ENCODE results near the gene HIVEP3. TPM values are rescaled to one million over a fixed set of nuclear protein-coding genes. Genes with fewer than 3 reads are reported as not detected.

HIVEP3 gene
- polyA plus RNA-seq, 1 donor (not counting 4 experiments of a cell fraction or from before 2014, with no cell fraction given), result 1.1 TPM

DNA sequence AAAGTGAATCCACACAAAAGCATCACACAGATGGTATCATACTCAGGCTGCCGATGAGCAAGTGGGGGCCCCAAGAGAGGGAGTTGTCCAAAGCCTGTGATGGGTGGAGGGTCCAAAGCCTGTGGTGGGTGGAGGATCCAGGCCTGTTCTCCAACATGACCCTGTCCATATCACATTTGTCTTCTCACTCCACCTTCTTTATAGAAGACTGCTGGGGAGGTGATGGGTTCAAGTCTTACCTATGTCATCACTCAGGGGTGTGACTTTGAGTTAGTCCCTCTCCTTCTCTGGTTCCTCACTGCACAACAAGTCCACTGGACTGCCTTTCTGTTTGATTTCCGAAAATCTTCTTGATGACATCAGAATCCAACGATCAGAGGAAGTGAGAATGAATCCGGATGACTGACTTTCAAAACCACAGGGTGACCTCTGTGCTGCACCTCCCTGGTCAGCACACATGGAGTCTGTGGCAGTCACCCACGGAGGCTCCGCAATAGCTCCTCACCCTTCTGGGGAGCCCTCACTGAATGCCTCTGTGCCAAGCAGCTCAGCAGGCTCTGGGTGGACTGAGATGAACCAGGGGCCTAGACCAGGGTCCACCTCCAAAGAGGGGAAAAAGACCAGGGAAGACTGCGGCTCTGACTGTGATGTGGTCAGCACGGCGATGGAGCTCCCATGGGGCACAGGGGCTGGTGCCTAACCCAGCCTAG is 166.8 kb downstream of the HIVEP3 start:
- no peak for DNase-seq (ENCODE audit: low read depth, low spot score)

DNA sequence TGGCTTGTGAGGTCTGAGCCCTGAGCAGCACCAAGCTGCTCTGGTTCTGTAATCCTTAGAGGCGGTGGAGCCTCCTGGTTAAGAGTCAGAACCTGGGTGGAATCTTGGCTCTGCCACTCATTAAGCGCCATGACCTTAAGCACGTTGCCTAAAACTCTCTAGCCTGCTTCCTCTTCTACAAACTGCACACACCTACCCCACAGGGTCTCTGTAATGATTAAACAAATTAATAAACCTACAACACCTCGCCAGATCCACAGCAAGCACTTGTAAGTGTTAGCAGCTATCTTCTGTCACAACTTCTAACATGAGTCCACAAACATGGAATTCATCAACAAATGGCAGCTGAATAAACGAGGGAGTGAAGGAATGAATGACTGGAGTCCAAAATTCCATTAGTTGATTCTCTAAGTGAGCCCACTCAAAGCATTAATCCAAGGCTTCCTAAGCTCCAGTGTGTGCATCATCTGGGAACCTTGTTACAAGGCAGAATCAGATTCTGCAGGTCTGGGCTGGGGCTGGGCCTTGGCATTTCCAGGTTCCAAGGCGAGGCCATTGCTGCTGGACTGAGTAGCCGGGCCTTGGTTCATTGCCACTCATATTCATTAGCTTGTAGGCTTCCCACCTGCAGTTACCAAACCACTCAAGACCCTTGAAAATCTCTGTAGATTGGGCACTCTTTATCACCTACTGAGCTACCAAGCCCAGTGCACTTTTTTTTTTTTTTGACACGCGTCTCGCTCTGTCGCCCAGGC is 168.6 kb downstream of the HIVEP3 start:
- H3K27ac ChIP-seq (ENCODE audit: control insufficient read depth, insufficient read depth, low read length), result no peak overlapping the region
- no peaks in the 10 kb centered on the region for H3K27me3 ChIP-seq (ENCODE audit: control insufficient read depth, extremely low read depth, insufficient read depth, low read length)
- DNase-seq (ENCODE audit: low read depth, low spot score), result no peak
- H3K9me3 ChIP-seq (ENCODE audit: control insufficient read depth, low read depth, low read length), result no peaks in the 10 kb centered on the region
- H3K9me1 ChIP-seq (ENCODE audit: control insufficient read depth, extremely low read depth, insufficient read depth, low read length), result no peaks in the 10 kb centered on the region
- no peak for FAIRE-seq
- no peaks in the 10 kb centered on the region for H3K79me2 ChIP-seq (ENCODE audit: control insufficient read depth, insufficient read depth, low read length)
- no peak overlapping the region for H3K4me3 ChIP-seq (ENCODE audit: control insufficient read depth in 2 of 3, extremely low read depth in 1 of 3, insufficient read depth in 2 of 3, low read depth in 1 of 3, low read length in 3 of 3)
- H4K20me1 ChIP-seq (ENCODE audit: control insufficient read depth, extremely low read depth, insufficient read depth, low read length), result no peaks in the 10 kb centered on the region
- H2AFZ ChIP-seq (ENCODE audit: control insufficient read depth, low read length), result no peak overlapping the region
- H3K4me2 ChIP-seq (ENCODE audit: control insufficient read depth, extremely low read depth, insufficient read depth, low read depth, low read length), result no peak overlapping the region
- H3K36me3 ChIP-seq (ENCODE audit: control insufficient read depth in 2 of 2, extremely low read depth in 1 of 2, insufficient read depth in 2 of 2, low read length in 2 of 2), result no peaks in the 10 kb centered on the region
- dilution Hi-C loops (cut with MboI; ENCODE audit: extremely low pct_ligation_motif_present, low sequenced_read_pairs), result no loop called here
- H3K4me1 ChIP-seq (ENCODE audit: control insufficient read depth, extremely low read depth, insufficient read depth, low read length), result peaks cover 9% of the 10 kb centered on the region
- TF ChIP-seq EZH2 (IDR thresholded peaks at IDR 0.05; ENCODE audit: low read length), result no peak
- TF ChIP-seq, protein P1, sequence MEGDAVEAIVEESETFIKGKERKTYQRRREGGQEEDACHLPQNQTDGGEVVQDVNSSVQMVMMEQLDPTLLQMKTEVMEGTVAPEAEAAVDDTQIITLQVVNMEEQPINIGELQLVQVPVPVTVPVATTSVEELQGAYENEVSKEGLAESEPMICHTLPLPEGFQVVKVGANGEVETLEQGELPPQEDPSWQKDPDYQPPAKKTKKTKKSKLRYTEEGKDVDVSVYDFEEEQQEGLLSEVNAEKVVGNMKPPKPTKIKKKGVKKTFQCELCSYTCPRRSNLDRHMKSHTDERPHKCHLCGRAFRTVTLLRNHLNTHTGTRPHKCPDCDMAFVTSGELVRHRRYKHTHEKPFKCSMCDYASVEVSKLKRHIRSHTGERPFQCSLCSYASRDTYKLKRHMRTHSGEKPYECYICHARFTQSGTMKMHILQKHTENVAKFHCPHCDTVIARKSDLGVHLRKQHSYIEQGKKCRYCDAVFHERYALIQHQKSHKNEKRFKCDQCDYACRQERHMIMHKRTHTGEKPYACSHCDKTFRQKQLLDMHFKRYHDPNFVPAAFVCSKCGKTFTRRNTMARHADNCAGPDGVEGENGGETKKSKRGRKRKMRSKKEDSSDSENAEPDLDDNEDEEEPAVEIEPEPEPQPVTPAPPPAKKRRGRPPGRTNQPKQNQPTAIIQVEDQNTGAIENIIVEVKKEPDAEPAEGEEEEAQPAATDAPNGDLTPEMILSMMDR (optimal IDR thresholded peaks at IDR 0.05 in 1 of 3, IDR thresholded peaks at IDR 0.05 in 1 of 3, conservative IDR thresholded peaks at IDR 0.05 in 1 of 3; ENCODE audit: extremely low read depth in 1 of 3, insufficient read depth in 2 of 3, low read length in 3 of 3), result no peak
- no peak overlapping the region for H3K9ac ChIP-seq (ENCODE audit: control insufficient read depth, extremely low read depth, insufficient read depth, low read length)

More for the DNA sequence above, 166.8 kb downstream of the HIVEP3 start:
- Histone ChIP-seq H3K79me2 (ENCODE audit: control insufficient read depth, insufficient read depth, low read length) (no peaks in the 10 kb centered on the region), H3K27me3 (ENCODE audit: control insufficient read depth, extremely low read depth, insufficient read depth, low read length) (no peaks in the 10 kb centered on the region), H3K9ac (ENCODE audit: control insufficient read depth, extremely low read depth, insufficient read depth, low read length) (no peak overlapping the region), H3K36me3 (ENCODE audit: control insufficient read depth in 2 of 2, extremely low read depth in 1 of 2, insufficient read depth in 2 of 2, low read length in 2 of 2) (no peaks in the 10 kb centered on the region), H3K4me2 (ENCODE audit: control insufficient read depth, extremely low read depth, insufficient read depth, low read depth, low read length) (no peak overlapping the region), H2AFZ (ENCODE audit: control insufficient read depth, low read length) (no peak overlapping the region), H4K20me1 (ENCODE audit: control insufficient read depth, extremely low read depth, insufficient read depth, low read length) (no peaks in the 10 kb centered on the region), H3K9me3 (ENCODE audit: control insufficient read depth, low read depth, low read length) (no peaks in the 10 kb centered on the region), H3K4me1 (ENCODE audit: control insufficient read depth, extremely low read depth, insufficient read depth, low read length) (peaks cover 9% of the 10 kb centered on the region), H3K4me3 (ENCODE audit: control insufficient read depth in 2 of 3, extremely low read depth in 1 of 3, insufficient read depth in 2 of 3, low read depth in 1 of 3, low read length in 3 of 3) (no peak overlapping the region), H3K27ac (ENCODE audit: control insufficient read depth, insufficient read depth, low read length) (no peak overlapping the region), H3K9me1 (ENCODE audit: control insufficient read depth, extremely low read depth, insufficient read depth, low read length) (no peaks in the 10 kb centered on the region)
- peak; percentile 36 for FAIRE-seq
- no peak for TF ChIP-seq EZH2 (IDR thresholded peaks at IDR 0.05; ENCODE audit: low read length)
- TF ChIP-seq, protein P1 (optimal IDR thresholded peaks at IDR 0.05 in 1 of 3, IDR thresholded peaks at IDR 0.05 in 1 of 3, conservative IDR thresholded peaks at IDR 0.05 in 1 of 3; ENCODE audit: extremely low read depth in 1 of 3, insufficient read depth in 2 of 3, low read length in 3 of 3), result no peak
- dilution Hi-C loops (cut with MboI; ENCODE audit: extremely low pct_ligation_motif_present, low sequenced_read_pairs), result no loop called here

Data from keratinocyte (primary cell).